ENCODE data around the gene USP48.
"Not testable (repeated sequence)": the region's sequence is repeated elsewhere in the genome, so short reads cannot be mapped to it uniquely, and the experiment has no call there.

GRCh38 chr1:21826694-21827093 is 43.7 kb upstream of the USP48 start:
- TF ChIP-seq CTCF (IDR thresholded peaks at IDR 0.05); POLR2A (IDR thresholded peaks at IDR 0.05; ENCODE audit: low read length); MAX (IDR thresholded peaks at IDR 0.05); E2F6 (IDR thresholded peaks at IDR 0.05; ENCODE audit: borderline replicate concordance, low read depth); EP300 (IDR thresholded peaks at IDR 0.05); RCOR1 (IDR thresholded peaks at IDR 0.05; ENCODE audit: low read depth, low read length): not testable (repeated sequence)
- TF ChIP-seq, protein P1, sequence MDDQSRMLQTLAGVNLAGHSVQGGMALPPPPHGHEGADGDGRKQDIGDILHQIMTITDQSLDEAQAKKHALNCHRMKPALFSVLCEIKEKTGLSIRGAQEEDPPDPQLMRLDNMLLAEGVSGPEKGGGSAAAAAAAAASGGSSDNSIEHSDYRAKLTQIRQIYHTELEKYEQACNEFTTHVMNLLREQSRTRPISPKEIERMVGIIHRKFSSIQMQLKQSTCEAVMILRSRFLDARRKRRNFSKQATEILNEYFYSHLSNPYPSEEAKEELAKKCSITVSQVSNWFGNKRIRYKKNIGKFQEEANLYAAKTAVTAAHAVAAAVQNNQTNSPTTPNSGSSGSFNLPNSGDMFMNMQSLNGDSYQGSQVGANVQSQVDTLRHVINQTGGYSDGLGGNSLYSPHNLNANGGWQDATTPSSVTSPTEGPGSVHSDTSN (IDR thresholded peaks at IDR 0.05), result not testable (repeated sequence)
